ENCODE measurements around the gene INO80C. TPM values are rescaled to one million over a fixed set of nuclear protein-coding genes. Genes with fewer than 3 reads are reported as not detected.

The INO80C gene
- total and polyA plus RNA-seq, 2 of the 4 experiments (the other 2 are of a cell fraction): 5.6 to 17.1 TPM

DNA sequence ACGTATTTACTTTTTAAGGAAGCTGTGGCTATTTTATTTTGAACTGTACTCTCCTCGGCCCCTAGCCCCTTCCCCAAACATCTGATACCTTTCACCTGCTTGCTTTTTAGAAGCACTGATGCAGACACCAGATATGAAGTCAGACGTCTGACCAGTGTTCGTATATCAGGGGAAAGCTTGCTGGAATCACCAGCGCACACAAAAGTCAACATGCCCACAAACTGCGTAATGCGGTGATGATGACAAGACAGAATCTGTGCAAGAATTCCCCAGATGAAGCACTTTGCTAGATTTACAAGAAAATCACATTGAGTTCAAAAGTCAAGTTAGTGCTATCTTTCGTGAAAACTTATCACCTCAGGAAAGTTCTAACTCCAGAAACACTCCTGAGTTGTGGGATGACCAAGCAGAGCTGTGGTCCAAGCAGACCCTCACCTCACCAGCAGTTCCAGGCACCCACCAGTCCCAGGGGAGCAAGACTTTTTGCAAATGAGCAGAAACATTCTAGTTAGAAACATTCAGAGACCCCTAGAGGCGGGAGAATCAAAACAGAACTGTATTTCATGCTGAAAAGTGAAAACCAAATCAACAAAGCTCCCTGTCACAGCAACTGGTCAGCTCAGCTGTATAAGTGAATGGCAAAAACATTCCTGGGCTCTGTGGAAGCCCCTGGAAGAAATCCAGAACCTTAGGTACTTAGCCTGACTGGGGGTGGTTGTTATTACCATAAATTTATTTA lies 55.7 kb downstream of the INO80C start:
- no TSS peak for BruUV-seq (replicated peaks)
- intact Hi-C loops (cut with micrococcal nuclease): no loop called here
- no peak overlapping the region for H4K91ac ChIP-seq (ENCODE audit: insufficient read depth, low read depth, low read length)
- in situ Hi-C loops (cut with MboI; ENCODE audit: low sequenced_read_pairs): no loop called here
- no peak overlapping the region for H2AK9ac ChIP-seq (replicated peaks; ENCODE audit: low read depth, low read length, poor library complexity)
- peak; percentile 35; the same call in 1 of the 2 replicates for ATAC-seq (ENCODE audit: low read depth)
- no peak overlapping the region for H3K14ac ChIP-seq (replicated peaks; ENCODE audit: low read depth, low read length)
- no peak overlapping the region for H3K23ac ChIP-seq (ENCODE audit: low read depth, low read length)
- H3K9me3 ChIP-seq (ENCODE audit: control insufficient read depth, insufficient read depth, low read length): no peaks in the 10 kb centered on the region
- H2BK20ac ChIP-seq (ENCODE audit: low read depth, low read length): no peak overlapping the region
- dilution Hi-C loops (cut with HindIII; ENCODE audit: low sequenced_read_pairs, unreplicated experiment): no loop called here
- H3K4me2 ChIP-seq (ENCODE audit: low read depth, low read length): no peak overlapping the region
- H3K4me3 ChIP-seq (ENCODE audit: insufficient read depth, low read depth, low read length): no peak overlapping the region
- no peaks in the 10 kb centered on the region for H3K36me3 ChIP-seq (ENCODE audit: control insufficient read depth, insufficient read depth, low read length)
- no peak for TF ChIP-seq MAZ (IDR thresholded peaks at IDR 0.05; ENCODE audit: borderline replicate concordance, low read depth, low read length)
- TF ChIP-seq SMC3 (IDR thresholded peaks at IDR 0.05; ENCODE audit: low read depth, low read length): no peak
- no peak for TF ChIP-seq BHLHE40 (IDR thresholded peaks at IDR 0.05; ENCODE audit: low read depth, low read length)
- no peak for TF ChIP-seq FOS (IDR thresholded peaks at IDR 0.05; ENCODE audit: low read depth, low read length)
- no peak for TF ChIP-seq CHD1 (IDR thresholded peaks at IDR 0.05; ENCODE audit: low read depth, low read length)
- TF ChIP-seq MXI1 (IDR thresholded peaks at IDR 0.05; ENCODE audit: borderline replicate concordance, low read depth, low read length): no peak
- TF ChIP-seq, protein P1, sequence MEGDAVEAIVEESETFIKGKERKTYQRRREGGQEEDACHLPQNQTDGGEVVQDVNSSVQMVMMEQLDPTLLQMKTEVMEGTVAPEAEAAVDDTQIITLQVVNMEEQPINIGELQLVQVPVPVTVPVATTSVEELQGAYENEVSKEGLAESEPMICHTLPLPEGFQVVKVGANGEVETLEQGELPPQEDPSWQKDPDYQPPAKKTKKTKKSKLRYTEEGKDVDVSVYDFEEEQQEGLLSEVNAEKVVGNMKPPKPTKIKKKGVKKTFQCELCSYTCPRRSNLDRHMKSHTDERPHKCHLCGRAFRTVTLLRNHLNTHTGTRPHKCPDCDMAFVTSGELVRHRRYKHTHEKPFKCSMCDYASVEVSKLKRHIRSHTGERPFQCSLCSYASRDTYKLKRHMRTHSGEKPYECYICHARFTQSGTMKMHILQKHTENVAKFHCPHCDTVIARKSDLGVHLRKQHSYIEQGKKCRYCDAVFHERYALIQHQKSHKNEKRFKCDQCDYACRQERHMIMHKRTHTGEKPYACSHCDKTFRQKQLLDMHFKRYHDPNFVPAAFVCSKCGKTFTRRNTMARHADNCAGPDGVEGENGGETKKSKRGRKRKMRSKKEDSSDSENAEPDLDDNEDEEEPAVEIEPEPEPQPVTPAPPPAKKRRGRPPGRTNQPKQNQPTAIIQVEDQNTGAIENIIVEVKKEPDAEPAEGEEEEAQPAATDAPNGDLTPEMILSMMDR (conservative IDR thresholded peaks at IDR 0.05; ENCODE audit: low read depth, low read length): no peak
- no peak overlapping the region for H2AFZ ChIP-seq (replicated peaks; ENCODE audit: low read length, poor library complexity)
- no peak overlapping the region for H2BK120ac ChIP-seq (ENCODE audit: low read depth, low read length)
- no peak overlapping the region for H3K18ac ChIP-seq (ENCODE audit: low read depth, low read length)
- no peak overlapping the region for H3K9ac ChIP-seq (ENCODE audit: low read depth, low read length)
- H4K5ac ChIP-seq (ENCODE audit: low read depth, low read length): no peak overlapping the region
- H2BK5ac ChIP-seq (ENCODE audit: low read depth, low read length, poor library complexity, severe bottlenecking): no peak overlapping the region
- CTCF ChIA-PET: no interaction called here
- H3K27me3 ChIP-seq (ENCODE audit: control insufficient read depth, insufficient read depth, low read length): peaks cover 5% of the 10 kb centered on the region
- H2AK5ac ChIP-seq (ENCODE audit: low read depth, low read length): no peak overlapping the region
- DNase-seq: no peak
- H4K20me1 ChIP-seq (ENCODE audit: insufficient read depth, low read length): no peaks in the 10 kb centered on the region
- no peak overlapping the region for H4K8ac ChIP-seq (ENCODE audit: low read depth in 2 of 2, low read length in 2 of 2)
- H3K56ac ChIP-seq (ENCODE audit: extremely low read depth, insufficient read depth, low read length): no peak overlapping the region
- no peaks in the 10 kb centered on the region for H3K79me1 ChIP-seq (ENCODE audit: low read depth in 1 of 2, low read length in 2 of 2)
- H3K27ac ChIP-seq (ENCODE audit: insufficient read depth, low read length): no peak overlapping the region
- no peaks in the 10 kb centered on the region; the same call in 1 of the 2 replicates for H3K9me1 ChIP-seq (ENCODE audit: insufficient read depth, low read length)
- H2BK15ac ChIP-seq (ENCODE audit: low read depth, low read length): no peak overlapping the region
- H3K4ac ChIP-seq (ENCODE audit: low read depth, low read length): no peak overlapping the region
- 83% methylated on average over 2 of the region's 9 CpGs; no CpG with 5 or more reads in 1 of the 2 experiments for WGBS, 2 experiments (ENCODE audit: extremely low coverage in 2 of 2, insufficient read length in 1 of 2)
- POLR2A ChIA-PET (ENCODE audit: unreplicated experiment): no interaction called here
- H3K4me1 ChIP-seq (ENCODE audit: control insufficient read depth, insufficient read depth, low read length): peaks cover 2% of the 10 kb centered on the region; the same call in 1 of the 2 replicates

All from IMR-90 (cell line).